Naive thymus-derived CD4-positive, alpha-beta T cell (primary cell): ENCODE results near the gene PPP1R37. TPM values are rescaled to one million over a fixed set of nuclear protein-coding genes. Genes with fewer than 3 reads are reported as not detected.

ENCODE experiments used
- ATAC-seq: fragments of 150-1000 bp; cut with Tn5 transposase; 2 replicates; pipeline ENCODE4 v1.10.0; 2021; ENCODE audit warnings: mild to moderate bottlenecking, moderate library complexity
- CTCF ChIA-PET: fragments of 350-600 bp; sonication (Branson Sonifier 250); formaldehyde crosslinking; loops from one replicate; lab custom pipeline; 2021; ENCODE audit warnings: antibody characterized with exemption; lab: Charles Lee
- POLR2A ChIA-PET: fragments of 350-600 bp; sonication (Branson Sonifier 250); formaldehyde crosslinking; loops from one replicate; lab custom pipeline; 2021; ENCODE audit warnings: antibody characterized with exemption, inconsistent platforms; lab: Charles Lee
- DNase-seq, 9 donors: peaks; one replicate each; pipeline versions ENCODE4 v3.0.0 to v3.0.0-alpha.2; 2020 to 2022; ENCODE audit warnings: mixed read lengths in 1 of 9
- H3K27ac ChIP-seq: one replicate; pipeline ENCODE4 v1.7.0; 2013; ENCODE audit warnings: mild to moderate bottlenecking, low read depth, low read length, moderate library complexity
- H3K27me3 ChIP-seq, 2 donors: one replicate each; pipeline ENCODE4 v1.7.0; 2013; ENCODE audit warnings: low read length in 2 of 2, mild to moderate bottlenecking in 2 of 2, moderate library complexity in 2 of 2; ENCODE audit not compliant: control insufficient read depth in 2 of 2, insufficient read depth in 2 of 2
- H3K36me3 ChIP-seq, 3 experiments: 1 replicate in 2 of 3; 2 replicates in 1 of 3; pipeline ENCODE4 v1.7.0; 2013; ENCODE audit warnings: low read length in 3 of 3, mild to moderate bottlenecking in 3 of 3, moderate library complexity in 1 of 3; ENCODE audit not compliant: insufficient read depth in 3 of 3, control insufficient read depth in 2 of 3
- H3K4me1 ChIP-seq, 2 donors: one replicate each; pipeline ENCODE4 v1.7.0; 2013; ENCODE audit warnings: low read length in 2 of 2, mild to moderate bottlenecking in 2 of 2, moderate library complexity in 1 of 2; ENCODE audit not compliant: control insufficient read depth in 2 of 2, insufficient read depth in 2 of 2
- H3K4me3 ChIP-seq: 2 replicates; pipeline ENCODE4 v1.7.0; 2013; ENCODE audit warnings: mild to moderate bottlenecking, low read length
- H3K9me3 ChIP-seq, 3 experiments: 1 replicate in 2 of 3; 2 replicates in 1 of 3; pipeline ENCODE4 v1.7.0; 2013; ENCODE audit warnings: low read length in 3 of 3; ENCODE audit not compliant: control insufficient read depth in 2 of 3
- H3K27ac Mint-ChIP-seq, 9 donors: one replicate each; pipeline ENCODE4 v1.8.0; 2020 to 2022; ENCODE audit warnings: mixed read lengths in 9 of 9, mild to moderate bottlenecking in 8 of 9, moderate library complexity in 5 of 9, inconsistent platforms in 2 of 9
- H3K27me3 Mint-ChIP-seq, 5 donors: one replicate each; pipeline ENCODE4 v1.8.0; 2021 to 2022; ENCODE audit warnings: mixed read lengths in 5 of 5, mild to moderate bottlenecking in 1 of 5
- H3K36me3 Mint-ChIP-seq, 5 donors: one replicate each; pipeline ENCODE4 v1.8.0; 2020 to 2022; ENCODE audit warnings: mixed read lengths in 5 of 5, mild to moderate bottlenecking in 3 of 5, inconsistent platforms in 1 of 5
- H3K4me1 Mint-ChIP-seq, 7 donors: one replicate each; pipeline ENCODE4 v1.8.0; 2020 to 2022; ENCODE audit warnings: mixed read lengths in 7 of 7, mild to moderate bottlenecking in 3 of 7, inconsistent platforms in 1 of 7
- H3K4me3 Mint-ChIP-seq, 10 donors: one replicate each; pipeline ENCODE4 v1.8.0; 2020 to 2022; ENCODE audit warnings: mild to moderate bottlenecking in 10 of 10, mixed read lengths in 10 of 10, moderate library complexity in 6 of 10, inconsistent platforms in 2 of 10
- H3K9me3 Mint-ChIP-seq, 11 donors: one replicate each; pipeline ENCODE4 v1.8.0; 2020 to 2022; ENCODE audit warnings: mixed read lengths in 11 of 11, mild to moderate bottlenecking in 4 of 11, inconsistent platforms in 1 of 11, moderate library complexity in 1 of 11
- intact Hi-C, 2 donors: fragments of 100-400 bp; cut with micrococcal nuclease; formaldehyde crosslinking; loops; one replicate each; pipeline ENCODE4 v1.15.1; 2023
- polyA plus RNA-seq, 2 donors: library from polyadenylated mRNA; unstranded; fragments of 300-500 nt; fragmentation: Illumina TruSeq; gene quantifications; one replicate each; pipeline ENCODE4 v1.2.3, GENCODE V29; 2021
- total RNA-seq, 6 experiments: library from RNA in 5 of 6; stranded (reverse) in 5 of 6; gene quantifications; 1 replicate in 5 of 6; 2 replicates in 1 of 6; pipeline ENCODE4 v1.2.3 and lab custom pipeline; 2021 to 2026

The PPP1R37 gene
- total and polyA plus RNA-seq, 7 experiments from 2014 or later: 1.4 to 28.3 (median 20.6) TPM

GRCh38 chr19:45168767-45169351, 75.9 kb downstream of the PPP1R37 start:
- ChIA-PET POLR2A (interaction anchor here (1.2 to 3.6 kb wide), 2 partner anchors 9 to 14 kb away, joined by 3 to 16 read pairs; partner anchors contain the start of genes BLOC1S3 and TRAPPC6A), CTCF (interaction anchor here (1.5 kb wide), 1 partner anchor 9 kb away, joined by 3 read pairs; the partner anchor contains the start of genes BLOC1S3 and TRAPPC6A)
- no peaks in the 10 kb centered on the region for H3K9me3 ChIP-seq
- Mint-ChIP-seq H3K9me3 (no peaks in the 10 kb centered on the region), H3K27me3 (no peaks in the 10 kb centered on the region), H3K36me3 (peaks cover 0 to 3% (median 0%) of the 10 kb centered on the region in 5 donors), H3K4me3 (no peak overlapping the region), H3K27ac (peak overlapping the region in 2 of 9 donors; percentile 51 to 55), H3K4me1 (peaks cover 15 to 62% (median 44%) of the 10 kb centered on the region in 7 donors)
- no peaks in the 10 kb centered on the region for H3K27me3 ChIP-seq
- DNase-seq (no peak), ATAC-seq (no peak)
- intact Hi-C loops: no loop called here
- no peak overlapping the region for H3K4me3 ChIP-seq
- H3K36me3 ChIP-seq: peaks cover 0 to 6% (median 0%) of the 10 kb centered on the region in 3 experiments
- peaks cover 38 to 52% of the 10 kb centered on the region in 2 donors for H3K4me1 ChIP-seq
- H3K27ac ChIP-seq: no peak overlapping the region

DNA sequence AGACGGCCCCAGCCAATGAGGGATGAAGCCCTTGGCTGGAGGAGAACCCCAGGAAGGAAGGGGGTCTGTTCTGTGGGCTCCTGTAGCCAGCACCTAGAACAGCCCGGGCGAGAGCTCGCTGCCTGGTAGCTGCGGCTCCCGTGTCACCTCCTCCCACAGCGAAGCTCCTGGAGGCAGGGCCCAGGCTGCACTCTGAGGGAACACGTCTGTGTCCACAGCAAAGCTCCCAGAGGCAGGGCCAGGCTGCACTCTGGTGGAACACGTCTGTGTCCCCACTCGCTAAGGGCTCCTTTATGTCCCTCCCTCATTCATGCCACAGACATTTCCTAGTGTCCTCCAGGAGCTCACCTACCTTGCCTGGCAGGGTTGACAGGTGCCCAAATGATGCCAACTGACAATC, 76.6 kb downstream of the PPP1R37 start:
- DNase-seq (no peak), ATAC-seq (no peak)
- no peaks in the 10 kb centered on the region for H3K9me3 ChIP-seq
- Mint-ChIP-seq H3K9me3 (no peaks in the 10 kb centered on the region), H3K4me3 (peak overlapping the region in 1 of 10 donors; percentile 81), H3K27ac (peak overlapping the region in 1 of 9 donors; percentile 65), H3K27me3 (no peaks in the 10 kb centered on the region), H3K4me1 (peaks cover 12 to 62% (median 43%) of the 10 kb centered on the region in 7 donors), H3K36me3 (peaks cover 0 to 3% (median 0%) of the 10 kb centered on the region in 5 donors)
- no peak overlapping the region for H3K4me3 ChIP-seq
- peaks cover 0 to 6% (median 0%) of the 10 kb centered on the region in 3 experiments for H3K36me3 ChIP-seq
- intact Hi-C loops: loop anchor here in 1 of 2 donors (10.0 kb wide), 1 partner anchor 525 kb away; the partner anchor contains the start of genes QPCTL and SNRPD2
- ChIA-PET POLR2A (interaction anchor here (1.2 to 3.6 kb wide), 2 partner anchors 9 to 13 kb away, joined by 3 to 16 read pairs; partner anchors contain the start of genes BLOC1S3 and TRAPPC6A), CTCF (no interaction called here)
- peaks cover 35 to 48% of the 10 kb centered on the region in 2 donors for H3K4me1 ChIP-seq
- H3K27me3 ChIP-seq: no peaks in the 10 kb centered on the region
- H3K27ac ChIP-seq: no peak overlapping the region

DNA sequence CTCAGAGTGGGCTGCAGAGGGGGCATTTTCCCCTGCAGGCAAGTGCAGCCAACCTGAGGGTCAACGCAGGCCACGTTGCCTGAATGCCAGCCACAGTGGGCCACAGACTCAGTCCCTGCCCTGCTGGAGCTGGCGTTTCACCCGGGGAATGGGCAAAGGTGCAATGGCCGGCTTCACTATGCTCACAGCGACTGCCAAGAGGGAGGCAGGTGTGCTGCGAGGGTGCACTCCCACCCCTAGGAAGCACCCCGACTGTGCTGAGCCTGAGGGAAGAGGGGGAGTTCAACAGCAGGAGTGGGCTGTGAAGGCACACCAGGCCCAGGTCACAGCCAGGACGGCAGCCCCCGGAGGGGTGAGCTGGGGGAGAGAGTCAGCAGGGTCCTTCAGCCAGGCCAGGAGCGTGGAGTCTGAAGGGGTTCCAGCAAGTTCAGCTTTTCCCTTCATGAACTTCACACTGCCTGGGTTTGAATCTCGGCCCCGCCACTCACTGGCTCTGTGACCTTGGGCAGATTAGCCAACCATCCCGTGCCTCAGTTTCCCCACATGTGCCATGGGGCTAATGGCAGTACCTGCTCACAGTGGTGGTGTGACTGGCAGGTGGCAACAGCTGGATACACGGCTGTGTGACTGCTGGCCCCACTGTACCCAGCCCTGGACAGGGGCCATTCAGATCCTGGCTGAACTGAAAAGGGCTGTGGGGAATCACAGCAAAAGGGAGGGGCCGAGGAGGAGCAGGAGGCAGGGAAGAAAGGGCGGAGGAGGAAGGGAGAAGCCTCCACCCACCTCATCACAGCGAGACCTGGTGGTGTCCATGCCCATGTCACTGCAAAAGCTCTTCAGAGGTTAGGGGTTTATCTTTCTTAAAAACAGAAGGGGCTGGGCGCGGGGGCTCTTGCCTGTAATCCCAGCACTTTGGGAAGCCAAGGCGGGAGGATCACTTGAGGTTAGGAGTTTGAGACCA, 77.4 kb downstream of the PPP1R37 start:
- H3K4me3 Mint-ChIP-seq: peak overlapping the region in 9 of 10 donors; percentile 72 to 94 (median 85)
- ATAC-seq (no peak), DNase-seq (no peak)
- Histone ChIP-seq H3K27me3 (no peaks in the 10 kb centered on the region), H3K4me1 (peaks cover 29 to 43% of the 10 kb centered on the region in 2 donors), H3K9me3 (no peaks in the 10 kb centered on the region), H3K36me3 (peaks cover 0 to 6% (median 0%) of the 10 kb centered on the region in 3 experiments), H3K4me3 (peak overlapping the region; percentile 22), H3K27ac (peak overlapping the region; percentile 71)
- H3K27ac Mint-ChIP-seq: peak overlapping the region in 8 of 9 donors; percentile 88 to 99 (median 95)
- H3K36me3 Mint-ChIP-seq: peaks cover 0 to 3% (median 2%) of the 10 kb centered on the region in 5 donors
- intact Hi-C loops: loop anchor here in 1 of 2 donors (10.0 kb wide), 1 partner anchor 524 kb away; the partner anchor contains the start of genes QPCTL and SNRPD2
- H3K27me3 Mint-ChIP-seq: no peaks in the 10 kb centered on the region
- POLR2A ChIA-PET: interaction anchor here (1.4 to 3.6 kb wide), 2 partner anchors 8 to 11 kb away, joined by 3 to 16 read pairs; partner anchors contain the start of genes BLOC1S3 and TRAPPC6A
- CTCF ChIA-PET: interaction anchor here (1.5 kb wide), 1 partner anchor 44 kb away, joined by 5 read pairs; no protein-coding TSS in a partner anchor
- H3K4me1 Mint-ChIP-seq: peaks cover 12 to 61% (median 42%) of the 10 kb centered on the region in 7 donors
- H3K9me3 Mint-ChIP-seq: peaks cover 0 to 2% (median 0%) of the 10 kb centered on the region in 11 donors

DNA sequence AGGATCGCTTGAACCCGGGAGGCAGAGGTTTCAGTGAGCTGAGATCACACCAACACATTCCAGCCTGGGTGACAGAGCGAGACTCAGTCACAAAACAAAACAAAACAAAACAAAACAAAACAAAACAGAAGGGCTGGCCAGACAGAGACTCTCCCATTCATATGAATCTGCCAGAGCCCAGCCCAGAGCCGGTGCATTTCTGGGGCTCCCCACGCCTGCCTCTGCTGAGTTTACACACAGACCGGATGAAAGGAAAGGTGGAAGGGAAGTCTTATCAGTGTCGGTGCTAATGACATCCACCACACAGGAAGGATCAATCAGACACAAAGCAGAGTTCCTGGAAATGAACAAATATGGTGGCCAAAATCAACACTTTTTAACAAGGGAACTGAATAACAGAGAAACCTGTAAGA, 78.2 kb downstream of the PPP1R37 start:
- peaks cover 29 to 43% of the 10 kb centered on the region in 2 donors for H3K4me1 ChIP-seq

GRCh38 chr19:45172173-45172572, 79.2 kb downstream of the PPP1R37 start:
- peaks cover 0 to 2% (median 0%) of the 10 kb centered on the region in 11 donors for H3K9me3 Mint-ChIP-seq
- ChIA-PET CTCF (interaction anchor here (1.5 kb wide), 1 partner anchor 46 kb away, joined by 5 read pairs; no protein-coding TSS in a partner anchor), POLR2A (interaction anchor here (0.8 to 1.5 kb wide), 4 partner anchors 19 to 92 kb away, joined by 3 read pairs; no protein-coding TSS in a partner anchor)
- Histone ChIP-seq H3K27me3 (no peaks in the 10 kb centered on the region), H3K9me3 (no peaks in the 10 kb centered on the region), H3K4me1 (peaks cover 31 to 46% of the 10 kb centered on the region in 2 donors), H3K36me3 (peaks cover 0 to 6% (median 0%) of the 10 kb centered on the region in 3 experiments), H3K4me3 (peak overlapping the region; percentile 3), H3K27ac (peak overlapping the region; percentile 61)
- peaks cover 12 to 57% (median 45%) of the 10 kb centered on the region in 7 donors for H3K4me1 Mint-ChIP-seq
- peak overlapping the region; percentile 62 to 96 (median 85) for H3K27ac Mint-ChIP-seq
- intact Hi-C loops: loop anchor here in 1 of 2 donors (10.0 kb wide), 1 partner anchor 523 kb away; the partner anchor contains the start of genes QPCTL and SNRPD2
- ATAC-seq: peak; percentile 59
- H3K4me3 Mint-ChIP-seq: peak overlapping the region in 9 of 10 donors; percentile 57 to 94 (median 67)
- DNase-seq: peak in 6 of 9 donors; percentile 28 to 39 (median 29)
- peaks cover 0 to 3% (median 2%) of the 10 kb centered on the region in 5 donors for H3K36me3 Mint-ChIP-seq
- H3K27me3 Mint-ChIP-seq: no peaks in the 10 kb centered on the region

More for the DNA sequence above, 78.2 kb downstream of the PPP1R37 start:
- peak overlapping the region; percentile 69 to 94 (median 83) for H3K4me3 Mint-ChIP-seq
- peaks cover 0 to 6% (median 0%) of the 10 kb centered on the region in 3 experiments for H3K36me3 ChIP-seq
- H3K4me3 ChIP-seq: peak overlapping the region; percentile 22
- ATAC-seq: peak; percentile 87
- peak in 7 of 9 donors; percentile 37 to 63 (median 52) for DNase-seq
- no peaks in the 10 kb centered on the region for H3K27me3 ChIP-seq
- peak overlapping the region; percentile 88 to 99 (median 95) for H3K27ac Mint-ChIP-seq
- H3K9me3 Mint-ChIP-seq: peaks cover 0 to 2% (median 0%) of the 10 kb centered on the region in 11 donors
- ChIA-PET CTCF (interaction anchor here (0.6 to 1.5 kb wide), 2 partner anchors 23 to 45 kb away, joined by 3 to 5 read pairs; no protein-coding TSS in a partner anchor), POLR2A (interaction anchor here (0.8 to 1.5 kb wide), 5 partner anchors 10 to 91 kb away, joined by 3 read pairs; no protein-coding TSS in a partner anchor)
- H3K27ac ChIP-seq: peak overlapping the region; percentile 71
- H3K36me3 Mint-ChIP-seq: peaks cover 0 to 3% (median 2%) of the 10 kb centered on the region in 5 donors
- no peaks in the 10 kb centered on the region for H3K27me3 Mint-ChIP-seq
- H3K4me1 Mint-ChIP-seq: peaks cover 12 to 62% (median 44%) of the 10 kb centered on the region in 7 donors
- intact Hi-C loops: loop anchor here in 1 of 2 donors (10.0 kb wide), 1 partner anchor 524 kb away; the partner anchor contains the start of genes QPCTL and SNRPD2
- no peaks in the 10 kb centered on the region for H3K9me3 ChIP-seq
